GM11168 (cell line): ENCODE results near the gene F11.
"Not testable (repeated sequence)": the region's sequence is repeated elsewhere in the genome, so short reads cannot be mapped to it uniquely, and the experiment has no call there.

Experiments used
- in situ Hi-C: fragments of 300-500 bp; cut with MboI; formaldehyde crosslinking; loops from one replicate; pipeline ENCODE4 v1.12.0; 2022; ENCODE audit warnings: low sequenced_read_pairs; ENCODE audit not compliant: unreplicated experiment

F11 gene

DNA sequence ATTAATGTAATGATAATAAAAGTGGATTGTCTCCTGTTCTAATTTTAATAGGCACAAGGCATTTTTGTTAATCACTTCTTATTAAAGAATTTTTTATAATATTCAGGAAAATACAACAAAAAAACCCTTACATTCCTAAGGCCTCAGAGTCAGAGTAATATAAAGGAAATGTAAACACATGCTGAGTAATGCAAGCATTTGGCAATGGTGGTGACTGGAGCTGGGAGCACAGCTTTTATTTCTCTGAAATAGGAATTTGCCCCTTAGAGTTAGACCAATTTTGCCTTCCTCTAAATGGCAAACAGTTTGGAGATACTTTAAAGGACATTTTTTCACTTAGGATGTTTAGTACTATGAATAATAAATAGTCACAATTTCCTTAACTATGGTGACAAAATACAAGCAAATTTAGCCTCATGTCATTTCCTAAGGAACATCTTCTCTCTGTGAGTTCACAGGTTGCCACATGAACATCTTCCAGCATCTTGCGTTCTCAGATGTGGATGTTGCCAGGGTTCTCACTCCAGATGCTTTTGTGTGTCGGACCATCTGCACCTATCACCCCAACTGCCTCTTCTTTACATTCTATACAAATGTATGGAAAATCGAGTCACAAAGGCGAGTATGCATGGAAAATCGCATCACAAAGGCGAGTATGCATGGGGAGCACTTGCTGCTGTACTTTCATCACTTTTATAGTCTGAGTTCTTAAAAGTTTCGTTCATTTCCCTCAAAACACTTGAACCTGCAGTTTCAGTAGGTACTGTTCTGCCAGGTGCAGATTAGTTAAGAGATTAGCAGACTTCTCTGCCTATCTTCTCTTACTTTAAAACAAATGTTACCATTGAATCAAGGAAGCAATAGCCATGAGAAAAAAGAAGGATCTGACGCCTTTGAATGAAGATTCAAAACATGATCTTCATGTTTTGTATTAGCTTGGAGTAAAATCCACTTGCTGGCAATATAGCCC is 15.9 kb upstream of the F11 start:
- in situ Hi-C loops, result no loop called here

DNA sequence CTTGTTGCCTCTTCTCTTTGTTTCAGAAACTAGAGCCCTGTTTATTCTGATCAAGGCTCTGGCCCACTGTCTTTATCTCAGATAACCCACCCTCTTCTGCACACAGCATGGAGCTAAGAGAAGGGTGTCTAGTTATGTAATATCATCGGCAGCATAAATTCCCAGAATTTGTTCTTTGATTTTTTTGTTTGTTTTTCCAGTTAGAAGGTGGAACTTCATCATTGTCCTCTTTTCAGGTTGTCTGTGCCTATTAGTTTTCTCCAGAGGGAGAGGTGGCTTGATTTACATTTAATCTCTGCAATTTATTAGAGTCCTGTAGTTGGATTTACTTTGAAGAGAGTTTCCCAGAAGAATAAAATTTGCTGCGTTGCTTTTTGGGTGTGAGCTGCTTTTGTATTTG is 15.2 kb upstream of the F11 start:
- in situ Hi-C loops, result no loop called here

DNA sequence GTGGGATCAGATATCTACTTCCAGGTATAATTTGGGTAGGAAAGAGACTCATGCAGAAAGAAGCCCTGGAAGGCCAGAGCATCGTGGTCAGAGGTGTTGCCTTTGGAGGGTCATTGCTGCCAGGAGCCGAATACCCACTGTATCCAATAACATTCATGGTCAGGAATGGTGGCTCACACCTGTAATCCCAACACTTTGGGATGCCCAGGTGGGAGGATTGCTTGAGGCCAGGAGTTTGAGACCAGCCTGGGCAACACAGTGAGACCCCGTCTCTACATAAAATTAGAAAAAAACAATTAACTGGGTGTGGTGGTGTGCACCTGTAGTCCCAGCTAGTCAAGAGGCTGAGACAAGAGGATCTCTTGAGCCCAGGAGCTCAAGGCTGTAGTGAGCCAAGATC is 10.9 kb upstream of the F11 start:
- in situ Hi-C loops, result no loop called here

DNA sequence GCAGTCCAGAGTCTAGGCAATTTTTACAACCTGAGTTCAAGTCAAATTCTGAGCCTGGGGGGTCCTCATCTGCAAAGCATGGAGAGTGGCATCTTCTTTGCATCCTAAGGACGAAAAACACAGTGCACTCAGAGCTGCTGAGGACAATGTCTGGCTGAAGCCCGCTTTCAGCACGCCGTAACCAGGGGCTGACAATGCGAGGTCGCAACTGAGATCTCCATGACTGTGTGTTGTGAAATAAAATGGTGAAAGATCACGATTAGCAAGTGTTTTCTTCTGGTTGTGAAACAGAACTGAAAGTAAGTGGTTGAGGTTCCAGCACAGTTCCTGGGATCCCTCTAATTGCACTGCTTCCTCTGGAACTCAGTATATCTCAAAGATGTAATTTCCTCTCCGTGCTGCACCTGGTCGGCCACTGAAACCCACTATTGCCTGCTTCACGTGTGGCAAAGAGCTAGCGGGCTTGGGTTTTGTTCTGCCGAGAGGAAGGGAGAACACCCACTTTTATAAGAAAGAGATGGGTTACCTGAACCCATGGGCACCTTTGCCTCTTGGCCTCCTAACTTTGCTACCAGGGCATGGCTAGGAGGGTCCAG is 7.7 kb upstream of the F11 start:
- in situ Hi-C loops, result no loop called here

DNA sequence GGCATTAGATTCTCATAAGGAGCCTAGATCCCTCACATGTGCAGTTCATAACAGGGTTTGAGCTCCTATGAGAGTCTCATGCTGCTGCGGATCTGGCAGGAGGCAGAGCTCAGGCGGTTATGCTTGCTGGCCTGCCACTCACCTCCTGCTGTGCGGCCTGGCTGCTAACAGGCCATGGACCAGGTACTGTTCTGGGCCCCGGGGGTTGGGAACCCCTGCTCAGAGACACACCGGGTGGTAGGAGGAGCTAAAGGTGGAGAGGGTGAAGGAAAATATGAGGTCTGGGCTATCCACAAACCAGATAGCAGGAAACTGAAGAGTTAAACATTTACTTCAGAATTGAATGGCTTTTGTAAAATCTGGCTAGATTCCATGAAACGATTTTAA is 5.9 kb upstream of the F11 start:
- in situ Hi-C loops, result no loop called here

DNA sequence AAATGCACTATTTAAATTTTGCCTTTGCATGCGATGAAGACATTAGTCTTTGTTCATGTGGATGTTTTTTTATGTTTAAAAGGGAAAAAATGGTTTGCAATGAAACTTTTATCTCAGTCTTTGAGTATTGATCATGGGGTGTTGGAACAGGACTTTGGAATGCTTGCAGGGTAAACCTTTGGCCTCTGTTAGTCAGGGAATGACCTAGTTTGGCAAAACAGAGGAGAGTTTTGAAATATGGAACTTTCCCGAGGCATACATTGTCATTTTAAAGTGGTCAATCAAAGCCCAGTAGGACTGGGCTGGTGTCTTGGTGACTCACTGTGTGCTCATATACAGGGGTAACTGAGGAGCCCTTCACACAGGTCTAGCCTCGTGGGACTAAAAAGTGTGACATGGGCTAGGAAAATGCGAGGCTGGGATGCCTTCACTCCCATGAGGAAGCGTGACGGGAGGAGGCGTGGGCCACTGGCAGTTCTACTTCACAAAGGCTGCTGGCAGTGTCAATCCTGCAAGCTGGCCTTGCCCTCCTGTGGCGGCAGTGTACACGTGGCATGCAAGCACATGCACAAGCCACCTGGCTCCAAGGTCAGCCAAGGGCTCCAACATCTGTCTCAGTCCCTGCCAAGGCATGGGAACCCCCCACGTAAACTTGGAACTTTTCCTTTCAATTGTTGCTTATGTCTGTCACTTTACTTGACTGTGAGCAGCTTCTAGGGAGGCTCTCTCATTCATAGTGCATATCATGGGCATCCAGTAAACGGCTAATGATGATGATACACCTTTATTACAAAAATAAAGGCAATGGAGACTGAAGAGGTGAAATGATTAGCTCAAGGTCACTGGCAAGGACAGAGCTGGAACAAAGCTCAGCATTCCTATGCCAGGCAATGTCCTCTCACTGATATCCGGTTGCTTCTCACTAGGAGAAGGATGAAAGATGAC is 5.2 kb upstream of the F11 start:
- in situ Hi-C loops, result no loop called here

DNA sequence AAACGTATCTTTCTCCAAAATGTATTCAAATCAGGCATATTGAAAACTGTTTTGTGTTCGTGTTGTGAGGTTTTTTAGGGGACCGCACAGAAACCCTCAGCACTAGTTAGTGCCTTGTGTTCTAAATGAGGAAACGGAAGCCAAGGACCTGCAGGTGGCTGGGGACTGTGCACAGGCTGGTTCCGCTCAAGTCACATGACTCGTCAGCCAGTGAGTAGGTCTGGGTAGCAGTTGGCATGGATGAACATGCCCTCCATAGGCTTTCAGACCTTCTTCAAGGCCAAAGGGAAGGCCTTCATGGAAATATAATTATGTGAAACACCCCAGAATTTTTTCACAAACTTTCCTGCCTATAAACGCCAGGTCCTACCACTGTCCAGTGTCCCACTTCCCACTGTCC is 1.3 kb upstream of the F11 start:
- in situ Hi-C loops, result no loop called here

DNA sequence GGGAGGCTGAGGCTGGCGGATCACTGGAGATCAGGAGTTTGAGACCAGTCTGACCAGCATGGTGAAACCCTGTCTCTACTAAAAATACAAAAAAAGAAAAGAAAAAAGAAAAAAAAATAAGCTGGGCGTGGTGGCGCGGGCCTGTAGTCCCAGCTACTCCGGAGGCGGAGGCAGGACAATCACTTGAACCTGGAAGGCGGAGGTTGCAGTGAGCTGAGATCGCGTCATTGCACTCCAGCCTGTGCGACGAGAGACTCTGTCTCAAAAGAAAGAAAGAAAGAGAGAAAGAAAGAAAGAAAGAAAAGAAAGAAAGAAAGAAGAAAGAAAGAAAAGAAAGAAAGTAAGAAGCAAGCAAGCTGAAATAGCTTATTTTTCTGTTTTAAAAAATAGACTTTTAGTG is 739 bp upstream of the F11 start:
- in situ Hi-C loops, result not testable (repeated sequence)

DNA sequence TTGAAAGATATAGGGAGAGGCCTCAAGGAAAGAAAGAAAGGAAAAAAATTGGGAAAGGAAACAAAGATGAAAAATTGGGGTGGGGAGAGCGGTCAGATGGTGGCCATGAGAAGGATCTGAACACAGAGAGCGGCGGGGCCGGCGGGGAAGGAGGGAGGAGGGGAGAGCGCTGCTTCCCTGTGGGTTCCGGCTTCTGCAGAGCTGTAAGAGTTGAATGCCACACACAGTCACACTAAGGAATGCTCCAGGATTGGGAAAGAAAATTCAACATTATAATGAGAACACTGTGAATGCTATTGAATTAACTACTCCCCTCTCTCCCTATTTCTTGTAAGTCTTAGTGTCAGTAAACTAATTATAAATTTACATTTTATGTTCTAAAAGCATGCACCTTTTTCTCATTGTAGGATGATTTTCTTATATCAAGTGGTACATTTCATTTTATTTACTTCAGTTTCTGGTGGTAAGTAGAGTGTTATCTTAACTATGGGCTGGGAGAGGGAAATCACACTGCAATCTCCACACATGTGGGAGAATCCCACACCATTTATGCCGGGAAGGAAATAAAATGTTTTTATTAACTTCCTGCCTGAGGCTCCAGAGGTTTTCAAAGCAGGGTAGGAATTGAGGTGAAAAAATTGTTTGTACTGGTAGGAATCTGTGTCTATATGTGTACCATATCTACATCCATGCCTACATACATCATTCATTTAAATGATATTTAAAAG is 904 bp downstream of the F11 start:
- in situ Hi-C loops, result no loop called here

DNA sequence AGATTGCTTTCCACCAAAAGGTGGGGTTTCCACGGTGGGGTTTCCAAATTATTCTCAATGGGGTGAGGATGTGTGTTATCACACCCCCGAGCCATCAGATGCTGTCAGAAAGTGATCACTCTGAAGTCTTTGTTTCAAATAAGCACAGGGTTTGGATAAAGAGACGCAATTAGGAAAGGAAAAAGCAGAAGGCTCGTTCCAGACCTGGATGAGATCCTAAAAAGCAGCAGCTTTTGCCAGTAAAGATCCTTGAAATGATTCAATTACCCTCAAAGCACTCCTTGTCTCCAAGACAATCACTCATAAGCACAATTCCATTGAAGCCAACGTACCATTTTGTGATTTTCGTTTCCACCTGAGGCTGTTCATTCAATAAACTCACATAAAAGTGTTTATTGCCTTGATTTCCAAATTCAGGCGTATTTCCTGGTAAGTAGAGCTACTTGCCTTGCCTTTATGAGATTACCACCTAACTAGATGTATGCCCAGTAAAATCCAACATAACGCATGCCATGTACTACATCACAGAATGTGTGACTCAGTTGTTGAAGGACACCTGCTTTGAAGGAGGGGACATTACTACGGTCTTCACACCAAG is 5.2 kb downstream of the F11 start:
- in situ Hi-C loops, result no loop called here

DNA sequence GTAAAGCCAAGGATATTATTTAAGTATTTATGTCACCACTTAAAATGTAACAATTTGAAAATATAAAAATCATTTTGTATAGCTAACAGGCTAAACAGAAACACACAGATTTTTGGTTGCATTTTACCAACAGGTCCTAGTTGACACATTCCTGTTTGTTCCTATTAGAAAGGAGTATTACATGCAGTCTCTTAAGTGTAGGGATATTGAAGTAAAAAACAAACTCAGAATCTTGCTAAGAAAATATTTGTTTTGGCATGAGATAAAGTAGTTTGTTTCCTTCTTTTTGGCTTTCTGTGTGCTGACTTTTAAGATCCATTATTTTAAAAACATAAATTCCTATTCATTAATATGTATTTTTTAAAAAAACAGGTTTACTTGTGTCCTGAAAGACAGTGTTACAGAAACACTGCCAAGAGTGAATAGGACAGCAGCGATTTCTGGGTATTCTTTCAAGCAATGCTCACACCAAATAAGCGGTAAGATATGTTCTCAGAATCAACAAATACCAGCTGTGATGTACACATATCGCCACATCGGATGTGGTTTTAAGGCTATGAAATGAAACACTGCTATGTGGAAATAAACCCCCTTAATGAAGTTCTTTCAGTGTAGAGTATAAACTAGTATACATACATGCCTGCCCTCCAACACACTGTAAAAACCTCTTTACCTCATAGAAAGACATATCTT is 6.9 kb downstream of the F11 start:
- in situ Hi-C loops, result no loop called here

DNA sequence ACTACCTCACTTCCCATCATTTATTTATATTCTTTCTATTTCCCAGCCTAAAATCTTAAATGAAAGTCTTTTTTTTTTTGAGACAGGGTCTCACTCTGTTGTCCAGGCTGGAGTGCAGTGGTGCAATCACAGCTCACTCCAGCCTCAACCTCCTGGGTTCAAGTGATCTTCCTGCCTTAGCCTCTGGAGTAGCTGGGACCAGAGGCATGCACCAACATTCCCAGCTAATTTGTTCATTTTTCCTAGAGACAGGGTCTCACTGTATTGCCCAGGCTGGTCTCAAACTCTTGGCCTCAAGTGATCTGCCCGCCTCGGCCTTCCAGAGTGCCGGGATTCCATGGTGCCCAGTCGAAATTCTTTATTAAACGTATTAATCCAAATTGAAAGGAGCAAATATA is 7.4 kb downstream of the F11 start:
- in situ Hi-C loops, result not testable (repeated sequence)

DNA sequence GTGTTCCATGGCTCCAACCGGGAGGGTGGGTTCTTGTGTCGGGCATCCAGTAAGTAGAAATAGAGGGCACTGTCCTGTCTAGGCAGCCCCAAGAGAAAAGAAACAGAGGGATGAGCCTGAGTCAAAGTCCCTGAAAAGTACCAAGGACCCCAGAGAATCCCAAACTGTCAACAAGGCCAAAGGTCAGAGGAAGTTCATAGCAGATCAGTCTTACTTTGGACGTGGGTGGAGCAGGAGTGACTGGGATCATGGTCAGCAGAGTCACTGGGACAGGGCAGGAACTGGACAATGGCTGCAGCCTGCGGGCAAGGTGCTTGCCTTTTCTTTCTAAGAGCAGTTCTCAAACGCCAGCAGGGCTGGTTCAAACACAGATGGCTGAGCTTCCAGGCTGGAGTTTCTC is 17.3 kb downstream of the F11 start:
- in situ Hi-C loops, result no loop called here

DNA sequence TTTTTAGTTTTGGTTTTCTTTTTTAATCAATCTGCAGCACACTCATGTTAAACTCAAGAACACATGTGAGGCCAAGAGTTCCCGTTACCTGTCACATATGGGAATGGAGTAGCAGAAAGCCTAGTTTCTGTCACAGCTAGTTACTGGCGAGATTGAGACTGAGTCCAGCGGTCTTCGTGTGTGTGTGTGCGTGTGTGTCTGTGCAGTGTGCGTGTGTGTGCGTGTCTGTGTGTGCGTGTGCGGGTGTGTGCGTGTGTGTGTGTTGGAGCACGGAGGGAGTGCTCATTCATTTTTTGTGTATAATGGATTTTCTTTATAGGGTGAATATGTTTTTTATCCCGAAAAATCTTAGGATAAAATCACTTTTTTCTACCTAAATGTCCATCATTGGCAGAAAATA is 19.2 kb downstream of the F11 start:
- in situ Hi-C loops, result no loop called here

DNA sequence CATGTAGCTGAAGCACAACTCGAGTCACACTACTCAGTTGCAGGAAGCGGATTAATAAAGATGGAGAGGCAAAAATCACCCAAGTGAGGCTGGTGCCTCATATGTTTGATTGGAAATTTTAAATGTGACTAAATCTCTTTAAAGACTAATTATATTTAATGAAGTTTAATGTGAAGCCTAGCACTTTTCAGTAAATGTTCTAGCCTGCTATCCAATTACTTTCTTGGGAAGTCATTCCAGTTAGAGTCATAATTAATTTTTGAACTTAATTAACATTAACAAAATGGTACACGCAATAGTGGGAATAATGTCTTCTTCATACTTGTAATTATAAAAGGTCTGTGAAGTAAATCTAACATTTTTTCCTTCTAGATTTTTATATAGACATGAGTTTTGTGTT is 20.6 kb downstream of the F11 start:
- in situ Hi-C loops, result no loop called here

DNA sequence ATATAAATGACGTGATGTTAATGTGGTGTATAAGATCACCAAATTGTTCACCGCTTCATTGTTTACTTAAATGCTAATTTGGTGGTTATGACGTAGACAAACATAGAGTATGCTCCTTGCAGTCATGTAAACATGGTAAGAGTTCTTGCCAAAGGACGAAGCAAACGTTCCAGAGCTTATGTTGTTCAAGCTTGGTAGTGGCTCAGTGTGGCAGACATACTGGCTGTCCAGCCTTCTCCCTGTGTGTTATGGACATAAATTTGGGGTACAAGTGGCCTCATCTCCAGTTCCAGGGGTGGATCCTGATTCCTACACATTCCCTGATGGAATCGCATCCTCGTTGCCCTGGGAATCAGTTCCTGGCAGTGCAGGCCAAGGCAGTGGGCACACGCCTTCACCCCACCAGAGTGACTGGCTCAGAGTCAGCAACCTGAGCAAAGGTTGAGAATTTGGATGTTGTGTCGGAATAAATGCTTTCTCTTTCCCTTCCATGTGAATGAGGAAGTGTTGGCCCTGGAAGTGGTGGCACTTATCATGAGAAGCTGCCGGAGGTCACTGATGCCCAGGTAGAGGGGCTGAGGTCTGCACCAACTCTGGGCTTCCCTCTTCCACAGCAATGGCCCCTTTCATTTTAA is 25.4 kb downstream of the F11 start:
- in situ Hi-C loops, result no loop called here

DNA sequence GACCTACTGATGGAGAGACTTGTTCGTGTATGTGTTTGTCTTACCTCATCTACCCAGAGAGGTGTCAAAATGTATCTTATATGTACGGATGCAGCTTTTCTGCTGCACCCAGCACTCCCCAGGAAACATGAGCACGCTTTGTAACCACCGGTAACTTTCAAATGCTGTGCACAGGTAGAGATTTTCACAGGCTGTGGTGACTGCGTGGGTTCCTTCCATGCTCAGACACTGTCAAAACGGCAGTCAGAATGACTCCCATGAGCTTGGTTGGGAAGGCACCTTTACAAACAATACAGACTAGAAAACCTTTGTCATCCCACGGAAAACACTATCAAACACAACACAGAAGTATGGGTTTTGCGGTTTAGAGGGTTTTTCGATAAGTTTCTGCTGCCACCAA is 28.2 kb downstream of the F11 start:
- in situ Hi-C loops, result no loop called here

DNA sequence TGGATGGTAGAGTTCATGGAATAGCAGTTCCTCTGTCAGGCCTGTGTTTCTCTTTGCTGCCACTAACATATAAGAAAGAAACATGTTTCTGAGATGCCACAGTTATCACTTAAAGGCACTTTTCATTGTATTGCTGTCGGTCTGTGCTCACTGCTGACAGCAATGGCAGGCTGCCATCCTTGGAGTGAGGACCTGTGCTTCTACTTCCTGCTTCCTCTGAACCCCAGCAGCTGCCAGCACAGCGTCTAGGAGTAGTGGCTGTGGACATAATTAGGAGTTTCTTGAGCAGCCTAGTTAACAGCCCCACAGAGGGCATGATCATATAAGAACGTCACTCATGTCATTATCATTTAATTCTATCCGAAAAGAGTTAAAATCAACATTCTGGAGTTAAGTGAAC is 30.5 kb downstream of the F11 start:
- in situ Hi-C loops, result no loop called here
